ENCODE data around the gene CDYL2. TPM values are rescaled to one million over a fixed set of nuclear protein-coding genes. Genes with fewer than 3 reads are reported as not detected.
"Not testable (repeated sequence)": the region's sequence is repeated elsewhere in the genome, so short reads cannot be mapped to it uniquely, and the experiment has no call there.

Gene CDYL2
- total RNA-seq, 5 donors from 2014 or later (not counting 1 experiment from before 2014, with no cell fraction given), result 15.4 to 45.4 (median 32.1) TPM

DNA sequence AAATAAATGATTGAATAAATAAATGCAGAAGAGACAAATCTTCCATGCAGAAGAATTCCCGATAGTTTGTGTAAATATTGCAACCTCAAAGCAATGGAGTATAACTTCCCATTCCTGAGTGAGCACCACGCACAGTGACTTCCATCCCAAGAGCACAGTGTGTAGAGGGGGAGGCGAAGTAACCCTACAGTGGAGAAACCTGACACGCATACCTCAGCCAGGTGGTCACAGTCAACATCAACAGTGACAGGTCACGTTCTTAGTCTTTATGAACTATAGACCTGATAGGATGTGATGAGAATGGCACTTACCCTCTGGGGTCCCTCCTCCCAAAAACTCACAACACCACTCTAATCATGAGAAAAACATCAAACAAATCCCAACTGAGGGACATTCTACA is 152.0 kb downstream of the CDYL2 start:
- no peak for DNase-seq
- Mint-ChIP-seq H3K4me3 (no peak overlapping the region), H3K36me3 (peaks cover 10% of the 10 kb centered on the region), H3K4me1 (peaks cover 40 to 54% (median 49%) of the 10 kb centered on the region in 3 donors), H3K27me3 (no peaks in the 10 kb centered on the region), H3K27ac (no peak overlapping the region), H3K9me3 (peaks cover 0 to 7% (median 6%) of the 10 kb centered on the region in 3 donors)
- no peaks in the 10 kb centered on the region for H3K9me3 ChIP-seq
- POLR2A ChIA-PET, result no interaction called here
- H3K4me1 ChIP-seq (ENCODE audit: control insufficient read depth in 1 of 2, extremely low read depth in 1 of 2, insufficient read depth in 2 of 2, low read length in 2 of 2), result peaks cover 2 to 11% of the 10 kb centered on the region in 2 experiments
- no peak for ATAC-seq (replicated peaks in 1 of 4)
- H3K27ac ChIP-seq (ENCODE audit: low read length), result no peak overlapping the region
- no peaks in the 10 kb centered on the region for H3K36me3 ChIP-seq (ENCODE audit: control insufficient read depth in 2 of 2, extremely low read depth in 1 of 2, insufficient read depth in 1 of 2, low read length in 1 of 2)
- CTCF ChIA-PET, result no interaction called here
- no peak overlapping the region for H3K4me3 ChIP-seq (ENCODE audit: control insufficient read depth in 1 of 2, extremely low read depth in 1 of 2, low read length in 1 of 2)
- 92% methylated on average over 2 of the region's 5 CpGs for WGBS (ENCODE audit: insufficient coverage)
- H3K27me3 ChIP-seq (replicated peaks in 1 of 2; ENCODE audit: control insufficient read depth in 2 of 2, extremely low read depth in 1 of 2, insufficient read depth in 2 of 2, low read length in 1 of 2), result no peaks in the 10 kb centered on the region

DNA sequence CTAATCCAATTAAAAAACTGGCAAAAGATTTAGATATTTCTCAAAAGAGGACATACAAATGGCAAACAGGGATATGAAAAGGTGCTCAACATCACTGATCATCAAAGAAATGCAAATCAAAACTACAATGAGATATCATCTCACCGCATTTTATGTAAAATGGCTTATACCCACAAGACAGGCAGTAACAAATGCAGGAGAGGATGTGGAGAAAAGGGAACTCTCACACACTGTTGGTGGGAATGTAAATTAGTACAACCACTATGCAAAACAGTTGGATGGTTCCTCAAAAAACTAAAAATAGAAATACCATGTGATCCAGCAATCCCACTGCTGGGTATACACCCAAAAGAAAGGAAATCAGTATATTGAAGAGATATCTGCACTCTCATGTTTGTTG is 154.1 kb downstream of the CDYL2 start:
- H3K9me3 Mint-ChIP-seq, result peaks cover 0 to 15% (median 11%) of the 10 kb centered on the region in 3 donors
- peak in 1 of 35 experiments; percentile 26 for DNase-seq
- POLR2A ChIA-PET, result interaction anchor here in 1 of 2 donors (0.6 kb wide), 1 partner anchor 123 kb away, joined by 4 read pairs; no protein-coding TSS in a partner anchor

DNA sequence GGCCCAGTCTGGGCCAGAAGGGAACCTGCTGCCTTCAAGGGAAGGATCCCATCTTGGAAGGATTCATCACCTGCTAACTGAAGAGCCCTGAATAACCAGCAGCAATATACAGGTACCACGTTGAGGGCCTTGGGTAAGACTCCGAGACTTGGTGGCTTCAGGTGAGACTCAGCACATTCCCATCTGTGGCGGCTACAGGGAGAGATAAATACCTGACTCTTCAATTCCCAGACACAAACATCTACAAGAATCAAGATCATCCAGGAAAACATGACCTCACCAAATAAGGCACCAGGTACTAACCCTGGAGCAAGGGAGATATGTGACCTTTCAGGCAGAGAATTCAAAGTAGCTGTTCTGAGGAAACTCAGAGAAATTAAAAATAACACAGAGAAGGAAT is 164.1 kb downstream of the CDYL2 start:
- no peaks in the 10 kb centered on the region for H3K36me3 ChIP-seq (ENCODE audit: control insufficient read depth in 2 of 2, extremely low read depth in 1 of 2, insufficient read depth in 1 of 2, low read length in 1 of 2)
- H3K4me1 ChIP-seq (ENCODE audit: control insufficient read depth in 1 of 2, extremely low read depth in 1 of 2, insufficient read depth in 2 of 2, low read length in 2 of 2), result no peaks in the 10 kb centered on the region
- no peaks in the 10 kb centered on the region for H3K9me3 ChIP-seq
- H3K36me3 Mint-ChIP-seq, result peaks cover 25% of the 10 kb centered on the region
- no peak for ATAC-seq (replicated peaks in 1 of 4)
- CTCF ChIA-PET, result no interaction called here
- H3K9me3 Mint-ChIP-seq, result peaks cover 0 to 13% (median 7%) of the 10 kb centered on the region in 3 donors
- H3K4me3 Mint-ChIP-seq, result no peak overlapping the region
- H3K27me3 Mint-ChIP-seq, result no peaks in the 10 kb centered on the region
- H3K27me3 ChIP-seq (replicated peaks in 1 of 2; ENCODE audit: control insufficient read depth in 2 of 2, extremely low read depth in 1 of 2, insufficient read depth in 2 of 2, low read length in 1 of 2), result no peaks in the 10 kb centered on the region
- POLR2A ChIA-PET, result no interaction called here
- no peak for DNase-seq
- WGBS (ENCODE audit: insufficient coverage), result 100% methylated on average over 2 of the region's 3 CpGs
- no peak overlapping the region for H3K27ac Mint-ChIP-seq
- H3K4me3 ChIP-seq (ENCODE audit: control insufficient read depth in 1 of 2, extremely low read depth in 1 of 2, low read length in 1 of 2), result no peak overlapping the region
- peaks cover 0 to 2% (median 0%) of the 10 kb centered on the region in 3 donors for H3K4me1 Mint-ChIP-seq
- H3K27ac ChIP-seq (ENCODE audit: low read length), result no peak overlapping the region

More for the DNA sequence above, 154.1 kb downstream of the CDYL2 start:
- H3K4me1 ChIP-seq (ENCODE audit: control insufficient read depth in 1 of 2, extremely low read depth in 1 of 2, insufficient read depth in 2 of 2, low read length in 2 of 2); H3K27me3 Mint-ChIP-seq; H3K36me3 ChIP-seq (ENCODE audit: control insufficient read depth in 2 of 2, extremely low read depth in 1 of 2, insufficient read depth in 1 of 2, low read length in 1 of 2); H3K27ac ChIP-seq (ENCODE audit: low read length); H3K9me3 ChIP-seq; H3K27ac Mint-ChIP-seq; CTCF ChIA-PET; H3K27me3 ChIP-seq (replicated peaks in 1 of 2; ENCODE audit: control insufficient read depth in 2 of 2, extremely low read depth in 1 of 2, insufficient read depth in 2 of 2, low read length in 1 of 2); H3K4me3 ChIP-seq (ENCODE audit: control insufficient read depth in 1 of 2, extremely low read depth in 1 of 2, low read length in 1 of 2): not testable (repeated sequence)
- peak in 3 of 4 experiments; percentile 47 to 78 (median 67) for ATAC-seq (replicated peaks in 1 of 4)
- H3K4me3 Mint-ChIP-seq, result peak overlapping the region in 2 of 3 donors; percentile 4 to 51
- WGBS (ENCODE audit: insufficient coverage), result no CpG with 5 or more reads among the region's 1 CpG
- H3K36me3 Mint-ChIP-seq, result peaks cover 14% of the 10 kb centered on the region
- H3K4me1 Mint-ChIP-seq, result peaks cover 23 to 34% (median 31%) of the 10 kb centered on the region in 3 donors

DNA sequence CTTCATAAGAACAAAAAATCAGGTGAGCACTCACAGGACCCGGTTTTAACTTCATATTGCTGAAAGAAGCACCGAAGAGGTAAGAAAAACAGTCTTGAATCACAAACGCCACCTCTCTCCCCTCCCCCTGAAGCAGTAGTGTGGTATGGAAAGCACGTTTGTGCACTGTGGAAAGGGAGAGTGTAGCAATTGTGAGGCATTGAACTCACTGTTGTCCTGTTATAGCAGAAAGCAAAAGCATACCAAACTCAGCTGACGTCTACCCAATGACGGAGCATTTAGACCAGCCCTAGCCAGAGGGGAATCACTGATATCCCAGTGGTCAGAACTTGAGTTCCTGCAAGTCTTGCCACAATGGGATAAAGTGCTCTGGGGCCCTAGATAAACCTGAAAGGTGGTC is 164.8 kb downstream of the CDYL2 start:
- 100% methylated on average over 2 of the region's 6 CpGs for WGBS (ENCODE audit: insufficient coverage)
- Mint-ChIP-seq H3K9me3 (peaks cover 0 to 16% (median 7%) of the 10 kb centered on the region in 3 donors), H3K27me3 (no peaks in the 10 kb centered on the region), H3K4me3 (no peak overlapping the region), H3K36me3 (peaks cover 28% of the 10 kb centered on the region), H3K27ac (no peak overlapping the region), H3K4me1 (peaks cover 0 to 2% (median 0%) of the 10 kb centered on the region in 3 donors)
- no peaks in the 10 kb centered on the region for H3K4me1 ChIP-seq (ENCODE audit: control insufficient read depth in 1 of 2, extremely low read depth in 1 of 2, insufficient read depth in 2 of 2, low read length in 2 of 2)
- ChIA-PET CTCF (no interaction called here), POLR2A (no interaction called here)
- DNase-seq, result no peak
- no peak for ATAC-seq (replicated peaks in 1 of 4)
- no peak overlapping the region for H3K4me3 ChIP-seq (ENCODE audit: control insufficient read depth in 1 of 2, extremely low read depth in 1 of 2, low read length in 1 of 2)
- no peak overlapping the region for H3K27ac ChIP-seq (ENCODE audit: low read length)
- no peaks in the 10 kb centered on the region for H3K36me3 ChIP-seq (ENCODE audit: control insufficient read depth in 2 of 2, extremely low read depth in 1 of 2, insufficient read depth in 1 of 2, low read length in 1 of 2)
- H3K27me3 ChIP-seq (replicated peaks in 1 of 2; ENCODE audit: control insufficient read depth in 2 of 2, extremely low read depth in 1 of 2, insufficient read depth in 2 of 2, low read length in 1 of 2), result no peaks in the 10 kb centered on the region
- H3K9me3 ChIP-seq, result no peaks in the 10 kb centered on the region

DNA sequence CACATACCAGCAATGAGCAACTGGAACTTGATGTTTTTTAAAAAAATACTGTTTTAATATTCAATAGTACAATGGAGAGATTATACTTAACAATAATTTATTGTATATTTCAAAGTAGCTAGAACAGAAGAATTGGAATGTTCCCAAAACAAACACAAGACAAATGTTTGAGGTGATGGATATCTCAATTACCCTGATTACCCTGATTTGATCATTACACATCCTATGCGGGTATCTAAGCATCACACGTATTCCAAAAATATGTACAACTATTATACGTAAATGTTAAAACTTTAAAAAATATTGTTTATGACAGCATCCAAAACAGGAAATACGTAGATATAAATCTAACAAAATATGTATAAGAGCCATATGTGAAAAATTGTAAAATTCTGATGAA is 166.8 kb downstream of the CDYL2 start:
- ChIA-PET POLR2A (no interaction called here), CTCF (interaction anchor here in 1 of 2 donors (0.5 kb wide), 1 partner anchor 116 kb away, joined by 3 read pairs; no protein-coding TSS in a partner anchor)
- Mint-ChIP-seq H3K27ac (no peak overlapping the region), H3K36me3 (peaks cover 21% of the 10 kb centered on the region), H3K9me3 (peaks cover 0 to 12% (median 5%) of the 10 kb centered on the region in 3 donors), H3K27me3 (no peaks in the 10 kb centered on the region), H3K4me3 (no peak overlapping the region), H3K4me1 (no peaks in the 10 kb centered on the region)
- DNase-seq (no peak), ATAC-seq (replicated peaks in 1 of 4) (no peak)
- H3K36me3 ChIP-seq (ENCODE audit: control insufficient read depth in 2 of 2, extremely low read depth in 1 of 2, insufficient read depth in 1 of 2, low read length in 1 of 2), result no peaks in the 10 kb centered on the region
- WGBS (ENCODE audit: insufficient coverage), result no CpG with 5 or more reads among the region's 4 CpGs
- H3K9me3 ChIP-seq, result no peaks in the 10 kb centered on the region
- H3K4me1 ChIP-seq (ENCODE audit: control insufficient read depth in 1 of 2, extremely low read depth in 1 of 2, insufficient read depth in 2 of 2, low read length in 2 of 2), result no peaks in the 10 kb centered on the region
- no peaks in the 10 kb centered on the region for H3K27me3 ChIP-seq (replicated peaks in 1 of 2; ENCODE audit: control insufficient read depth in 2 of 2, extremely low read depth in 1 of 2, insufficient read depth in 2 of 2, low read length in 1 of 2)
- no peak overlapping the region for H3K27ac ChIP-seq (ENCODE audit: low read length)
- no peak overlapping the region for H3K4me3 ChIP-seq (ENCODE audit: control insufficient read depth in 1 of 2, extremely low read depth in 1 of 2, low read length in 1 of 2)

DNA sequence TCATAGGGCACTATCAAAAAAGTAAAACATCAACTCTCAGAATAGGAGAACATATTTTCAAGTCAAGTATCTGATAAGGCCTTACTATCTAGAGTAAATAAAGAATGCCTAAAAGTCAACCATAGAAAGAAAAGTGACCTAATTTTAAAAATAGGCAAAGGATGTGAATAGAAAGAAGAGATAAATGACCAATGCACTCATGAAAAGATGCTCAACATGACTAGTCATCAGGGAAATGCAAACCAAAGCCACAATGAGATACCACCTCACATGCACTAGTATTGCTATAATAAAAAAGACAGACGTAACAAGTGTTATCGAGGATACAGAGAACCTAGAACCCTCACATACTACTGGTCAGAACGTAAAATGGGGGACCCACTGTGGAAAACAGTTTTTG is 172.8 kb downstream of the CDYL2 start:
- Mint-ChIP-seq H3K27ac (no peak overlapping the region), H3K4me1 (no peaks in the 10 kb centered on the region), H3K4me3 (no peak overlapping the region), H3K9me3 (peaks cover 0 to 16% (median 11%) of the 10 kb centered on the region in 3 donors), H3K36me3 (peaks cover 60% of the 10 kb centered on the region), H3K27me3 (no peaks in the 10 kb centered on the region)
- Histone ChIP-seq H3K9me3 (no peaks in the 10 kb centered on the region), H3K4me1 (ENCODE audit: control insufficient read depth in 1 of 2, extremely low read depth in 1 of 2, insufficient read depth in 2 of 2, low read length in 2 of 2) (no peaks in the 10 kb centered on the region), H3K27ac (ENCODE audit: low read length) (no peak overlapping the region), H3K4me3 (ENCODE audit: control insufficient read depth in 1 of 2, extremely low read depth in 1 of 2, low read length in 1 of 2) (no peak overlapping the region), H3K27me3 (replicated peaks in 1 of 2; ENCODE audit: control insufficient read depth in 2 of 2, extremely low read depth in 1 of 2, insufficient read depth in 2 of 2, low read length in 1 of 2) (no peaks in the 10 kb centered on the region), H3K36me3 (ENCODE audit: control insufficient read depth in 2 of 2, extremely low read depth in 1 of 2, insufficient read depth in 1 of 2, low read length in 1 of 2) (no peaks in the 10 kb centered on the region)
- DNase-seq (no peak), ATAC-seq (replicated peaks in 1 of 4) (no peak)
- WGBS (ENCODE audit: insufficient coverage), result no CpG with 5 or more reads among the region's 3 CpGs
- CTCF ChIA-PET, result no interaction called here
- POLR2A ChIA-PET, result no interaction called here

DNA sequence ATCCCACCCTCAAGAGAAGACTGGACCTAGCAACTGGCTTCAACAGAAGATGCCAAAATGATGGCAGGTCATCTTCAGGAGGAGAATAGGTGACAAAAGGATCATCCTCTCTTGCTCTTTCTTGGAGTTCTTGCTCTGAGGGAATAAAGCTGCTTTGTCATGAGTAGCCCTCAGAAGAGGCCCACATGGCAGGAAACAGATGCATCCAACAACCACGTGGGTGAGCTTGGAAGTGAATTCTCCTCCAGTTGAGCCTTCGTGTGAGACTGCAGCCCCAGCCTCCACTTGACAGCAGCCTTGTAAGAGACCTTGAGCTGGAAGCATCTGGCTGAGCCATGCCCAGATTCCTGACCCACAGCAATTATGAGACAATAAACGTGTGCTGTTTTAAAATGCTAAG is 176.1 kb downstream of the CDYL2 start:
- Mint-ChIP-seq H3K4me3 (no peak overlapping the region), H3K9me3 (peaks cover 0 to 16% (median 6%) of the 10 kb centered on the region in 3 donors), H3K4me1 (no peaks in the 10 kb centered on the region), H3K27ac (no peak overlapping the region), H3K27me3 (no peaks in the 10 kb centered on the region), H3K36me3 (peaks cover 71% of the 10 kb centered on the region)
- no peak for ATAC-seq (replicated peaks in 1 of 4)
- ChIA-PET CTCF (no interaction called here), POLR2A (no interaction called here)
- no peak overlapping the region for H3K27ac ChIP-seq (ENCODE audit: low read length)
- 86% methylated on average over 2 of the region's 3 CpGs for WGBS (ENCODE audit: insufficient coverage)
- no peak overlapping the region for H3K4me3 ChIP-seq (ENCODE audit: control insufficient read depth in 1 of 2, extremely low read depth in 1 of 2, low read length in 1 of 2)
- H3K4me1 ChIP-seq (ENCODE audit: control insufficient read depth in 1 of 2, extremely low read depth in 1 of 2, insufficient read depth in 2 of 2, low read length in 2 of 2), result no peaks in the 10 kb centered on the region
- H3K9me3 ChIP-seq, result no peaks in the 10 kb centered on the region
- no peaks in the 10 kb centered on the region for H3K36me3 ChIP-seq (ENCODE audit: control insufficient read depth in 2 of 2, extremely low read depth in 1 of 2, insufficient read depth in 1 of 2, low read length in 1 of 2)
- no peak for DNase-seq
- no peaks in the 10 kb centered on the region for H3K27me3 ChIP-seq (replicated peaks in 1 of 2; ENCODE audit: control insufficient read depth in 2 of 2, extremely low read depth in 1 of 2, insufficient read depth in 2 of 2, low read length in 1 of 2)

All from T-cell (primary cell).